HepG2 (cell line): ENCODE measurements around the gene GRK5. TPM values are rescaled to one million over a fixed set of nuclear protein-coding genes. Genes with fewer than 3 reads are reported as not detected.

Experiments
- ATAC-seq: fragments of 200-7000 bp; cut with Tn5 transposase; 3 replicates; pipeline ENCODE4 v1.9.1; 2020; ENCODE audit warnings: mild to moderate bottlenecking, moderate library complexity
- BruUV-seq: library from RNA; stranded (reverse); fragments of 400-500 nt; replicated peaks from 2 replicates; lab custom pipeline; 2021; lab: Mats Ljungman, UMichigan
- CTCF ChIA-PET: fragments of 300-600 bp; formaldehyde crosslinking; extraction: SDS; loops from one replicate; lab custom pipeline; 2021; ENCODE audit warnings: low total read pairs, inconsistent platforms, low intra/inter-chr PET ratio; lab: Yijun Ruan, JAX
- POLR2A ChIA-PET: fragments of 350-600 bp; sonication (Branson Sonifier 250); formaldehyde crosslinking; loops from one replicate; lab custom pipeline; 2020; ENCODE audit warnings: antibody characterized with exemption, inconsistent platforms; lab: Yijun Ruan, JAX
- DNase-seq: peaks from one replicate; pipeline ENCODE4 v3.0.0-alpha.2; 2015; ENCODE audit warnings: low spot score
- FAIRE-seq: peaks from 3 replicates; lab custom pipeline; 2011; peaks lifted over from hg19 to GRCh38; lab: Jason Lieb, UNC
- H2AFZ ChIP-seq: one replicate; pipeline ENCODE4 v1.6.1; 2011; ENCODE audit warnings: low read length, inconsistent platforms
- H3K27ac ChIP-seq: fragments of 300-600 bp; 3 replicates; pipeline ENCODE4 v1.8.0; 2011; ENCODE audit warnings: mixed run types, mild to moderate bottlenecking, mixed read lengths, low read length, inconsistent platforms; ENCODE audit not compliant: insufficient read depth; ENCODE audit errors: extremely low read length
- H3K27me3 ChIP-seq, 2 experiments: fragments of 200-600 bp in 1 of 2; 2 replicates in 1 of 2; 3 replicates in 1 of 2; pipeline versions ENCODE4 v1.6.0 to v1.8.0; 2011; ENCODE audit warnings: low read length in 2 of 2, mild to moderate bottlenecking in 2 of 2, moderate library complexity in 2 of 2, inconsistent platforms in 1 of 2; ENCODE audit not compliant: insufficient read depth in 2 of 2, control insufficient read depth in 1 of 2
- H3K36me3 ChIP-seq, 2 experiments: fragments of 200-600 bp in 1 of 2; replicated peaks in 1 of 2; 2 replicates in 1 of 2; 3 replicates in 1 of 2; pipeline versions ENCODE4 v1.5.1 to v1.8.0; 2011; ENCODE audit warnings: low read length in 2 of 2, inconsistent platforms in 1 of 2; ENCODE audit not compliant: insufficient read depth in 2 of 2, control insufficient read depth in 1 of 2
- H3K4me1 ChIP-seq: 2 replicates; pipeline ENCODE4 v1.5.1; 2012; ENCODE audit warnings: low read length, inconsistent platforms; ENCODE audit not compliant: insufficient read depth
- H3K4me2 ChIP-seq: 2 replicates; pipeline ENCODE4 v1.6.0; 2011; ENCODE audit warnings: low read depth, low read length, inconsistent platforms
- H3K4me3 ChIP-seq, 3 experiments: fragments of 200-600 bp in 1 of 3; sonication (generic), shearing (Covaris generic) in 1 of 3; replicated peaks in 1 of 3; 2 replicates each; pipeline ENCODE4 v1.5.1; 2011 to 2016; ENCODE audit warnings: low read length in 3 of 3, inconsistent platforms in 2 of 3, low read depth in 2 of 3, mild to moderate bottlenecking in 2 of 3, control low read depth in 1 of 3, mixed read lengths in 1 of 3; ENCODE audit not compliant: insufficient read depth in 1 of 3
- H3K79me2 ChIP-seq: one replicate; pipeline ENCODE4 v1.6.1; 2011; ENCODE audit warnings: low read length, inconsistent platforms; ENCODE audit not compliant: insufficient read depth
- H3K9ac ChIP-seq: 2 replicates; pipeline ENCODE4 v1.6.0; 2011; ENCODE audit warnings: mild to moderate bottlenecking, low read depth, low read length, inconsistent platforms; ENCODE audit not compliant: insufficient read depth
- H3K9me3 ChIP-seq: 2 replicates; pipeline ENCODE4 v1.5.1; 2012; ENCODE audit warnings: mild to moderate bottlenecking, low read length
- H4K20me1 ChIP-seq: 2 replicates; pipeline ENCODE4 v1.6.0; 2011; ENCODE audit warnings: inconsistent platforms, mild to moderate bottlenecking, low read length, moderate library complexity; ENCODE audit not compliant: insufficient read depth
- ATF4 ChIP-seq, 2 experiments: fragments of 450-650 bp in 1 of 2; sonication (generic) in 1 of 2; formaldehyde crosslinking; IDR thresholded peaks; 2 replicates each; pipeline versions ENCODE4 v1.5.0 to v1.8.0; 2020 to 2022; ENCODE audit warnings: mild to moderate bottlenecking in 1 of 2, missing genetic modification reagents in 1 of 2
- ELF3 ChIP-seq: IDR thresholded peaks from 2 replicates; pipeline ENCODE4 v1.6.1; 2016; ENCODE audit warnings: missing genetic modification reagents, missing compliant biosample characterization
- FOXP4 ChIP-seq: sonication (generic); formaldehyde crosslinking; IDR thresholded peaks from 2 replicates; pipeline ENCODE4 v1.4.0; 2020; ENCODE audit warnings: missing genetic modification reagents
- HOMEZ ChIP-seq: IDR thresholded peaks from 2 replicates; pipeline ENCODE4 v1.6.1; 2016; ENCODE audit warnings: low read depth
- ISL2 ChIP-seq: sonication (generic); formaldehyde crosslinking; IDR thresholded peaks from 2 replicates; pipeline ENCODE4 v1.5.0; 2020; ENCODE audit warnings: missing genetic modification reagents
- MED1 ChIP-seq: sonication (generic); formaldehyde crosslinking; IDR thresholded peaks from 2 replicates; pipeline ENCODE4 v1.4.0; 2020; ENCODE audit warnings: missing genetic modification reagents
- MIER2 ChIP-seq: IDR thresholded peaks from 2 replicates; pipeline ENCODE4 v1.6.1; 2016; ENCODE audit warnings: missing biosample characterization, missing genetic modification reagents
- NAIF1 ChIP-seq: sonication (generic); formaldehyde crosslinking; IDR thresholded peaks from 2 replicates; pipeline ENCODE4 v1.5.0; 2020; ENCODE audit warnings: mild to moderate bottlenecking, missing genetic modification reagents, borderline replicate concordance
- NCOA1 ChIP-seq: sonication (generic); formaldehyde crosslinking; IDR thresholded peaks from 2 replicates; pipeline ENCODE4 v1.9.0; 2021; ENCODE audit warnings: missing genetic modification reagents
- PITX1 ChIP-seq: sonication (generic); formaldehyde crosslinking; IDR thresholded peaks from 2 replicates; pipeline ENCODE4 v1.5.1; 2020; ENCODE audit warnings: mild to moderate bottlenecking, missing genetic modification reagents
- RAD51 ChIP-seq: fragments of 450-650 bp; IDR thresholded peaks from 2 replicates; pipeline ENCODE4 v1.6.1; 2016; ENCODE audit warnings: borderline replicate concordance
- ZBTB25 ChIP-seq: IDR thresholded peaks from 2 replicates; pipeline ENCODE4 v1.6.1; 2018; ENCODE audit warnings: missing genetic modification reagents
- ZNF24 ChIP-seq: fragments of 450-650 bp; IDR thresholded peaks from 2 replicates; pipeline ENCODE4 v1.6.1; 2017; ENCODE audit warnings: antibody characterized with exemption, mild to moderate bottlenecking
- ZNF549 ChIP-seq: sonication (generic); formaldehyde crosslinking; IDR thresholded peaks from 2 replicates; pipeline ENCODE4 v1.5.0; 2020; ENCODE audit warnings: missing genetic modification reagents
- ZNF614 ChIP-seq: IDR thresholded peaks from 2 replicates; pipeline ENCODE4 v1.6.1; 2018; ENCODE audit warnings: missing biosample characterization, missing genetic modification reagents, inconsistent platforms, borderline replicate concordance
- ZNF644 ChIP-seq: IDR thresholded peaks from 2 replicates; pipeline ENCODE4 v1.6.1; 2016; ENCODE audit warnings: low read depth
- WGBS: methylation state at CpG from one replicate; pipeline ENCODE4 v1.1.6; 2017; ENCODE audit warnings: low lambda C conversion rate; 5-methylcytosine and 5-hydroxymethylcytosine counted together
- in situ Hi-C: cut with HindIII; loops from 2 replicates; pipeline ENCODE4 v1.10.0; 2017; ENCODE audit warnings: low pct_unique_long_range_greater_than_20kb; ENCODE audit not compliant: extremely low pct_ligation_motif_present
- intact Hi-C: fragments of 100-400 bp; cut with micrococcal nuclease; formaldehyde crosslinking; loops from one replicate; pipeline ENCODE4 v1.10.0; 2022; ENCODE audit not compliant: unreplicated experiment
- polyA plus RNA-seq, 8 experiments: library from polyadenylated mRNA; depleted of rRNA in 3 of 8; stranded (reverse) in 7 of 8; unstranded in 1 of 8; fragments of >200 nt; fragmentation: Illumina TruSeq in 4 of 8; extraction: Trizol in 4 of 8; gene quantifications; 2 replicates each; pipeline versions ENCODE4 v1.2.1 to v1.2.3, GENCODE V29; 2011 to 2016; ENCODE audit warnings: low read depth in 4 of 8, missing spikeins in 1 of 8, mixed read lengths in 1 of 8; ENCODE audit not compliant: insufficient read depth in 1 of 8
- total RNA-seq, 5 experiments: library from RNA; depleted of rRNA; stranded (reverse); fragments of >200 nt; fragmentation: Illumina TruSeq; extraction: Trizol; gene quantifications; 2 replicates each; pipeline ENCODE4 v1.2.3, GENCODE V29; 2016; ENCODE audit warnings: low read depth in 1 of 5

Gene GRK5
- total and polyA plus RNA-seq, 2 of the 13 experiments (the other 11 are each of a cell fraction or from before 2014, with no cell fraction given), result 10.4 to 12.6 TPM

GRCh38 chr10:119362122-119362521 is 154.8 kb downstream of the GRK5 start:
- ChIA-PET CTCF (no interaction called here), POLR2A (interaction anchor here (1.9 kb wide), 1 partner anchor 39 kb away, joined by 4 read pairs; no protein-coding TSS in a partner anchor)
- H3K27me3 ChIP-seq, result no peaks in the 10 kb centered on the region
- no peak overlapping the region for H3K4me3 ChIP-seq
- H2AFZ ChIP-seq, result no peak overlapping the region
- no peaks in the 10 kb centered on the region for H3K9me3 ChIP-seq
- H3K4me1 ChIP-seq, result peaks cover 30% of the 10 kb centered on the region
- peak overlapping the region; percentile 28 for H3K4me2 ChIP-seq
- BruUV-seq, result no TSS peak
- H3K9ac ChIP-seq, result no peak overlapping the region
- H3K27ac ChIP-seq, result no peak overlapping the region
- FAIRE-seq (peak; percentile 48), ATAC-seq (peak; percentile 54), DNase-seq (peak; percentile 28)
- peaks cover 0 to 6% of the 10 kb centered on the region in 2 experiments; a peak in 1 of 5 replicates for H3K36me3 ChIP-seq
- no peaks in the 10 kb centered on the region for H3K79me2 ChIP-seq
- intact Hi-C loops (no loop called here), in situ Hi-C loops (no loop called here)
- WGBS, result 42% methylated on average over 3 of the region's 3 CpGs
- H4K20me1 ChIP-seq, result no peaks in the 10 kb centered on the region
- TF ChIP-seq ISL2 (no peak), NAIF1 (no peak), ATF4 (CRISPR knock-in tag; IDR thresholded peaks at IDR 0.05) (no peak; a peak in 1 of 4 replicates), MED1 (no peak), ZNF614 (CRISPR knock-in tag) (peak; percentile 36; the same call in 1 of the 2 replicates), HOMEZ (peak; percentile 50; the same call in 1 of the 2 replicates), ZNF24 (no peak), ZNF549 (no peak), ZNF644 (peak; percentile 90), FOXP4 (CRISPR knock-in tag) (peak; percentile 47; the same call in 1 of the 2 replicates), PITX1 (0 out of 2 replicates have a peak, but pooled peaks have one; percentile 21), MIER2 (CRISPR knock-in tag) (no peak), RAD51 (no peak), NCOA1 (CRISPR knock-in tag) (no peak), ELF3 (peak; percentile 47; the same call in 1 of the 2 replicates), ZBTB25 (CRISPR knock-in tag) (peak; percentile 66; the same call in 1 of the 2 replicates)
